Breast epithelium (tissue), 4 donors: Measurements from ENCODE around the gene PHF12. TPM values are rescaled to one million over a fixed set of nuclear protein-coding genes. Genes with fewer than 3 reads are reported as not detected.
"Not testable (repeated sequence)": the region's sequence is repeated elsewhere in the genome, so short reads cannot be mapped to it uniquely, and the experiment has no call there.

Experiments
- DNase-seq, 2 donors: peaks; one replicate each; pipeline ENCODE4 v3.0.0-alpha.2; 2019; ENCODE audit warnings: low spot score in 2 of 2
- H3K27ac ChIP-seq, 2 donors: fragments of 200-600 bp; sonication (generic) in 1 of 2; one replicate each; pipeline ENCODE4 v1.5.1; 2016 to 2019; ENCODE audit warnings: mild to moderate bottlenecking in 1 of 2
- H3K27me3 ChIP-seq, 2 donors: fragments of 200-600 bp; sonication (generic) in 1 of 2; one replicate each; pipeline versions ENCODE4 v1.5.1 to v1.6.0; 2017 to 2019; ENCODE audit warnings: control low read depth in 1 of 2, mild to moderate bottlenecking in 1 of 2
- H3K36me3 ChIP-seq: fragments of 200-600 bp; one replicate; pipeline ENCODE4 v1.5.1; 2019
- H3K4me1 ChIP-seq, 2 donors: fragments of 200-600 bp; sonication (generic); one replicate each; pipeline ENCODE4 v1.5.1; 2016 to 2019; ENCODE audit warnings: control low read depth in 1 of 2
- H3K4me3 ChIP-seq, 3 donors: fragments of 200-600 bp; sonication (generic); 1 replicate in 2 of 3; 2 replicates in 1 of 3; pipeline ENCODE4 v1.5.1; 2016 to 2019; ENCODE audit warnings: mild to moderate bottlenecking in 3 of 3, moderate library complexity in 2 of 3
- H3K9me3 ChIP-seq, 2 donors: fragments of 200-600 bp; sonication (generic) in 1 of 2; one replicate each; pipeline ENCODE4 v1.5.1; 2016 to 2019; ENCODE audit warnings: control low read depth in 1 of 2
- POLR2A ChIP-seq: fragments of 450-650 bp; IDR thresholded peaks from one replicate; pipeline ENCODE4 v1.6.1; 2016; ENCODE audit warnings: antibody characterized with exemption, mild to moderate bottlenecking, moderate library complexity
- POLR2AphosphoS5 ChIP-seq, 3 donors: sonication (generic); formaldehyde crosslinking; IDR thresholded peaks; one replicate each; pipeline ENCODE4 v1.6.1; 2017; ENCODE audit warnings: antibody characterized with exemption in 3 of 3
- intact Hi-C: fragments of 100-400 bp; cut with DNase I; formaldehyde crosslinking; loops from one replicate; pipeline ENCODE4 v1.15.1; 2023; ENCODE audit warnings: low total_unique reads
- total RNA-seq, 3 donors: library from RNA; depleted of rRNA; stranded (reverse); fragments of >200 nt; gene quantifications; one replicate each; pipeline ENCODE4 v1.1.0, GENCODE V29; 2016
- TF ChIP-seq, protein P1 (sequence below), 3 donors: fragments of 450-650 bp; IDR thresholded peaks; one replicate each; pipeline ENCODE4 v1.5.1; 2016 to 2017; ENCODE audit warnings: antibody characterized with exemption in 3 of 3, mild to moderate bottlenecking in 3 of 3, moderate library complexity in 3 of 3

PHF12 gene
- total RNA-seq, 3 donors from 2014 or later: 32.2 to 42.9 (median 40.3) TPM

DNA sequence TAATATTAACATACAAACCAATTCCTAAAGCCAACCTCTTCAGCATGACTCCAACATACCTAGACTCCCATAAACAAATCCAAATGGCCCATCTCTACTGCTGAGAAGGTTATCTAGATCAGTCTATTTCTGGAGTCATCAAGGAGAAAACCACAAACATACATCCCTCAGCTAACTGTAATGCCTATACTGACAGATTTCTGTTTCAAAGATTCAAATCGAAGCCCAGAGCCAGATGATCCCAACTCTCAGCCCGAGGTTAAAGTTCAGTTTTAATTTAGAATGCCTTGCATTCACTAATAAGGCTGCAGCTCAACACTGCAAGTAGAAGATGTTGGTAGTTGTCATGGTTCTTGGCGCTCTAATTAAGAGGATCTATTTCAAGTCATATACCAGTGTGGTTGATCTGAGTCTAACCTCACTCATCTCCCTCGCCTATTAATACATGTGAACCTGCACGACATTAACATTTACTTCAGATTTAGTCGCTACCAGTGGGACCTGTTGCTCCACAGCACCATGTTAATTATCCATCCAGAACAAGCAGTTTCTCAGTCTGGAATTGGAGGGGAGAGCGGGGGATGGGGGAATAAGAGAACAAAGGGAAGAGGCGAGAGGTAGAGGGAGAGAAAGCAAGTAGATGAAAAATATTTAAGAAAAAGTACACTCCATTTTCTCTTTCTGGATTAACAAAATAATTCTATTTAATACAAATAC, 15.4 kb downstream of the PHF12 start:
- intact Hi-C loops: no loop called here
- no peak overlapping the region for H3K4me3 ChIP-seq
- peaks cover 0 to 25% of the 10 kb centered on the region in 2 donors for H3K4me1 ChIP-seq
- TF ChIP-seq POLR2AphosphoS5 (IDR thresholded peaks at IDR 0.05) (no peak), POLR2A (no peak)
- TF ChIP-seq, protein P1, sequence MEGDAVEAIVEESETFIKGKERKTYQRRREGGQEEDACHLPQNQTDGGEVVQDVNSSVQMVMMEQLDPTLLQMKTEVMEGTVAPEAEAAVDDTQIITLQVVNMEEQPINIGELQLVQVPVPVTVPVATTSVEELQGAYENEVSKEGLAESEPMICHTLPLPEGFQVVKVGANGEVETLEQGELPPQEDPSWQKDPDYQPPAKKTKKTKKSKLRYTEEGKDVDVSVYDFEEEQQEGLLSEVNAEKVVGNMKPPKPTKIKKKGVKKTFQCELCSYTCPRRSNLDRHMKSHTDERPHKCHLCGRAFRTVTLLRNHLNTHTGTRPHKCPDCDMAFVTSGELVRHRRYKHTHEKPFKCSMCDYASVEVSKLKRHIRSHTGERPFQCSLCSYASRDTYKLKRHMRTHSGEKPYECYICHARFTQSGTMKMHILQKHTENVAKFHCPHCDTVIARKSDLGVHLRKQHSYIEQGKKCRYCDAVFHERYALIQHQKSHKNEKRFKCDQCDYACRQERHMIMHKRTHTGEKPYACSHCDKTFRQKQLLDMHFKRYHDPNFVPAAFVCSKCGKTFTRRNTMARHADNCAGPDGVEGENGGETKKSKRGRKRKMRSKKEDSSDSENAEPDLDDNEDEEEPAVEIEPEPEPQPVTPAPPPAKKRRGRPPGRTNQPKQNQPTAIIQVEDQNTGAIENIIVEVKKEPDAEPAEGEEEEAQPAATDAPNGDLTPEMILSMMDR (IDR thresholded peaks at IDR 0.05): no peak
- H3K9me3 ChIP-seq: no peaks in the 10 kb centered on the region
- H3K27ac ChIP-seq: peak overlapping the region; percentile 45 to 80
- no peak for DNase-seq
- no peaks in the 10 kb centered on the region for H3K27me3 ChIP-seq
- no peaks in the 10 kb centered on the region for H3K36me3 ChIP-seq

DNA sequence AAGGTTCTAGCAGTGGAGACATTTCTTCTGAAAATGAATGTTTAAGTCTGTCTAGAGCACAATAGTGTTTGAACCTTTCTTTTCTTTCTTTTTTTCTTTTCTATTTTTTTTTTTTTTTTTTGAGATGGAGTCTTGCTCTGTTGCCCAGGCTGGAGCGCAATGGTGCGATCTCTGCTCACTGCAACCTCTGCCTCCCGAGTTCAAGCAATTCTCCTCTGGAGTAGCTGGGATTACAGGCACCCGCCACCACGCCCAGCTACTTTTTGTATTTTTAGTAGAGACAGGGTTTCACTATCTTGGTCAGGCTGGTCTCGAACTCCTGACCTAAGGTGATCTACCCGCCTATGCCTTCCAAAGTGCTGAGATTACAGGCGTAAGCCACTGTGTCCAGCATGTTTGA, 16.8 kb downstream of the PHF12 start:
- intact Hi-C loops, H3K9me3 ChIP-seq, H3K27ac ChIP-seq, DNase-seq, H3K27me3 ChIP-seq, H3K4me3 ChIP-seq, H3K36me3 ChIP-seq: not testable (repeated sequence)
- H3K4me1 ChIP-seq: peaks cover 0 to 16% of the 10 kb centered on the region in 2 donors

DNA sequence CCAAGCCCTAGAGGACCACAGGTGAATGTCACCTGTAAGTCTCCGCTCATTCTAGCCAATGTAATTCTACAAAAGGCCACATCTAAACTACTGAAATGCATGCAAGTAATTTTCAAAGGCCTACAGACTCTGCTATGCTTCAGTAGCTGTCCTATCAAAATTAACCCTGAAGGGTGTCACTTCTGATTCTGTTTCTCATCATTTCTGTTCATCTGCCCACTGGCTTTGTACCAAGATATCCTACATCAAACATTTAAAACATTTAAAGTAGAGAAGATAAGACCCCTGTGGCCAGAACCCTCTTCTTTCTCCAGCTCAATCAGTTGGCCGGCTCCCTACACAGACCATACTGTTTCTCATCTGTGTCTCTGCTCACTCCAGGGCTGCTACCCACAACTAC, 21.5 kb downstream of the PHF12 start:
- Histone ChIP-seq H3K27ac (no peak overlapping the region), H3K4me3 (no peak overlapping the region), H3K27me3 (no peaks in the 10 kb centered on the region), H3K9me3 (no peaks in the 10 kb centered on the region), H3K36me3 (no peaks in the 10 kb centered on the region), H3K4me1 (peaks cover 0 to 14% of the 10 kb centered on the region in 2 donors)
- TF ChIP-seq POLR2A (no peak), POLR2AphosphoS5 (IDR thresholded peaks at IDR 0.05) (no peak)
- TF ChIP-seq, protein P1 (IDR thresholded peaks at IDR 0.05): no peak
- intact Hi-C loops: no loop called here
- DNase-seq: no peak

DNA sequence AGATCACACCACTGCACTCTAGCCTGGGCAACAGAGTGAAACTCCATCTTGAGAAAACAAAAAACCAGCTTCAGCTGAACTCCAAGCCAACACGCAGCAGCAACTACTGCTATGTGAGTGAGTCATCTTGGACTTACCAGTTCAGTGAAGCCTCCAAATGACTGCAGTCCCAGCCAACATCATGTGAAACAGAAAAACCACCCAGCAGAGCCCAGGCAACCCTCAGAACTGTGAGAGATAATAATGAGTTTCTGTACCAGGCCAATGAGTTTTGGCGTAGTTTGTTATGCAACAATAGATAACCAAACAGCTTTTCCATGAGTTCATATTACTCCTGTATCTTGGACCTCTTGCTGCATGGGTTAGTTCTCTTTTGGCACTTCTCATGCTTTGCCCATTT, 23.3 kb downstream of the PHF12 start:
- H3K9me3 ChIP-seq: no peaks in the 10 kb centered on the region
- intact Hi-C loops: no loop called here
- TF ChIP-seq POLR2A (no peak), POLR2AphosphoS5 (IDR thresholded peaks at IDR 0.05) (no peak)
- TF ChIP-seq, protein P1 (IDR thresholded peaks at IDR 0.05): no peak
- no peak overlapping the region for H3K4me3 ChIP-seq
- no peaks in the 10 kb centered on the region for H3K36me3 ChIP-seq
- H3K4me1 ChIP-seq: peaks cover 0 to 14% of the 10 kb centered on the region in 2 donors
- no peaks in the 10 kb centered on the region for H3K27me3 ChIP-seq
- no peak for DNase-seq
- H3K27ac ChIP-seq: peak overlapping the region in 1 of 2 donors; percentile 89

DNA sequence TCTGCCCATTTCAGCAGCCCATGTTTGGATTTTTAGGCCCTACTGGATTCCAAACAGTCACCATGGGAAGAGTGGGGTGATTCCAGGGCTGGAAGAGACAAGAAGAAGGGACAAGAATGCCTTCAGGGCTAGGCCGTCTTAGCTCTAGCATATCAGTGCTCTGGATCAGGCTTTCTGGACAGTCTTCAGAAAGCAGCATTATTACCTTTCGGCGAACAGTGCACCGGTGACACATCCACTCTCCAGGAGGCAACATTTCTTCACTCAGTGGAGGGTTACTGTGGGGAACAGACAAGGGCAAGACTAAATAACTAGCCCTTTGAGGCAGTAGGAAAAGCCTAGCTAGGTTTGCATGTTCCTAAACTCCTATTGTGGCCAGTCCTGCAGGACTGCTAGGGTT, 24.5 kb downstream of the PHF12 start:
- TF ChIP-seq POLR2A (no peak), POLR2AphosphoS5 (IDR thresholded peaks at IDR 0.05) (no peak)
- TF ChIP-seq, protein P1 (IDR thresholded peaks at IDR 0.05): no peak
- no peak overlapping the region for H3K4me3 ChIP-seq
- H3K36me3 ChIP-seq: no peaks in the 10 kb centered on the region
- no peaks in the 10 kb centered on the region for H3K27me3 ChIP-seq
- peak overlapping the region; percentile 82 to 89 for H3K27ac ChIP-seq
- DNase-seq: peak in 1 of 2 donors; percentile 56
- H3K9me3 ChIP-seq: no peaks in the 10 kb centered on the region
- intact Hi-C loops: no loop called here
- peaks cover 0 to 14% of the 10 kb centered on the region in 2 donors for H3K4me1 ChIP-seq
